Neural cell (in vitro differentiated cells): ENCODE measurements around the gene BTBD3. TPM values are rescaled to one million over a fixed set of nuclear protein-coding genes. Genes with fewer than 3 reads are reported as not detected.

Experiments
- H2AFZ ChIP-seq: fragments of 200-600, 300-800 bp; sonication (generic), shearing (Covaris generic); 2 replicates; pipeline ENCODE4 v1.6.0; 2014; ENCODE audit warnings: low read depth, mild to moderate bottlenecking, antibody characterized with exemption, low read length, moderate library complexity
- H3F3A ChIP-seq: fragments of 200-600 bp; shearing (Covaris generic); 2 replicates; pipeline ENCODE4 v1.6.1; 2016; ENCODE audit warnings: mild to moderate bottlenecking, moderate library complexity, mixed read lengths, antibody characterized with exemption, low read length; ENCODE audit not compliant: insufficient read depth, poor library complexity, severe bottlenecking
- H3K27ac ChIP-seq: fragments of 200-600, 300-800 bp; sonication (generic), shearing (Covaris generic); 2 replicates; pipeline ENCODE4 v1.5.1; 2014; ENCODE audit warnings: mild to moderate bottlenecking, low read length, moderate library complexity
- H3K27me3 ChIP-seq: fragments of 300-800, 200-600 bp; sonication (generic), shearing (Covaris generic); 2 replicates; pipeline ENCODE4 v1.6.0; 2014; ENCODE audit warnings: mild to moderate bottlenecking, low read depth, low read length, moderate library complexity; ENCODE audit not compliant: insufficient read depth
- H3K36me3 ChIP-seq: fragments of 300-800, 200-600 bp; sonication (generic), shearing (Covaris generic); 2 replicates; pipeline ENCODE4 v1.5.1; 2014; ENCODE audit warnings: mild to moderate bottlenecking, antibody characterized with exemption, low read length, moderate library complexity; ENCODE audit not compliant: insufficient read depth
- H3K4me2 ChIP-seq: fragments of 300-800, 200-600 bp; sonication (generic), shearing (Covaris generic); 2 replicates; pipeline ENCODE4 v1.6.0; 2014; ENCODE audit warnings: mild to moderate bottlenecking, low read length
- H3K4me3 ChIP-seq: fragments of 300-800, 200-600 bp; sonication (generic), shearing (Covaris generic); 2 replicates; pipeline ENCODE4 v1.5.1; 2014; ENCODE audit warnings: mild to moderate bottlenecking, low read length, moderate library complexity
- H3K79me2 ChIP-seq: fragments of 200-600 bp; shearing (Covaris generic); replicated peaks from 2 replicates; pipeline ENCODE4 v1.6.0; 2014; ENCODE audit warnings: mild to moderate bottlenecking, low read length, moderate library complexity; ENCODE audit not compliant: insufficient read depth
- H3K9ac ChIP-seq: fragments of 300-800, 200-600 bp; sonication (generic), shearing (Covaris generic); 2 replicates; pipeline ENCODE4 v1.6.1; 2016; ENCODE audit warnings: mild to moderate bottlenecking, low read length, mixed read lengths
- H3K9me2 ChIP-seq: fragments of 200-600 bp; shearing (Covaris generic); 2 replicates; pipeline ENCODE4 v1.6.1; 2016; ENCODE audit warnings: mild to moderate bottlenecking, low read length, mixed read lengths; ENCODE audit not compliant: insufficient read depth
- H3K9me3 ChIP-seq: fragments of 200-600, 300-800 bp; sonication (generic), shearing (Covaris generic); 2 replicates; pipeline ENCODE4 v1.6.1; 2016; ENCODE audit warnings: mild to moderate bottlenecking, mixed run types, low read length, moderate library complexity, mixed read lengths
- H4K20me1 ChIP-seq: fragments of 200-600 bp; shearing (Covaris generic); 2 replicates; pipeline ENCODE4 v1.6.1; 2016; ENCODE audit warnings: mild to moderate bottlenecking, mixed run types; ENCODE audit not compliant: insufficient read depth
- EZH2 ChIP-seq: fragments of 200-600, 300-800 bp; shearing (Covaris generic), sonication (generic); IDR thresholded peaks from 2 replicates; pipeline ENCODE4 v1.6.1; 2014; ENCODE audit warnings: antibody characterized with exemption, low read length, borderline replicate concordance, mild to moderate bottlenecking; ENCODE audit not compliant: insufficient read depth, poor library complexity, severe bottlenecking
- MXI1 ChIP-seq: fragments of 450-650 bp; conservative IDR thresholded peaks from 2 replicates; pipeline ENCODE4 v1.6.1; 2014; ENCODE audit warnings: antibody characterized with exemption, mild to moderate bottlenecking; ENCODE audit not compliant: poor library complexity, severe bottlenecking
- POLR2AphosphoS5 ChIP-seq: IDR thresholded peaks from 2 replicates; pipeline ENCODE4 v1.6.1; 2012
- RAD21 ChIP-seq: fragments of 450-650 bp; conservative IDR thresholded peaks from 2 replicates; pipeline ENCODE4 v1.6.1; 2014; ENCODE audit warnings: antibody characterized with exemption, mild to moderate bottlenecking, moderate library complexity
- REST ChIP-seq: IDR thresholded peaks from 2 replicates; pipeline ENCODE4 v1.6.1; 2012; ENCODE audit warnings: borderline replicate concordance
- SMC3 ChIP-seq: fragments of 450-650 bp; conservative IDR thresholded peaks from 2 replicates; pipeline ENCODE4 v1.6.1; 2014; ENCODE audit warnings: antibody characterized with exemption, mild to moderate bottlenecking, moderate library complexity; ENCODE audit not compliant: poor library complexity
- polyA plus RNA-seq: library from polyadenylated mRNA; depleted of rRNA; stranded (reverse); fragments of >200 nt; gene quantifications from 2 replicates; pipeline ENCODE4 v1.2.3, GENCODE V29; 2014
- TF ChIP-seq, protein P1 (sequence below): fragments of 450-650 bp; IDR thresholded peaks from 2 replicates; pipeline ENCODE4 v1.5.1; 2014; ENCODE audit warnings: antibody characterized with exemption, mild to moderate bottlenecking, moderate library complexity; ENCODE audit not compliant: poor library complexity, severe bottlenecking

The BTBD3 gene
- polyA plus RNA-seq, 1 donor from 2014 or later: 90.0 TPM

DNA sequence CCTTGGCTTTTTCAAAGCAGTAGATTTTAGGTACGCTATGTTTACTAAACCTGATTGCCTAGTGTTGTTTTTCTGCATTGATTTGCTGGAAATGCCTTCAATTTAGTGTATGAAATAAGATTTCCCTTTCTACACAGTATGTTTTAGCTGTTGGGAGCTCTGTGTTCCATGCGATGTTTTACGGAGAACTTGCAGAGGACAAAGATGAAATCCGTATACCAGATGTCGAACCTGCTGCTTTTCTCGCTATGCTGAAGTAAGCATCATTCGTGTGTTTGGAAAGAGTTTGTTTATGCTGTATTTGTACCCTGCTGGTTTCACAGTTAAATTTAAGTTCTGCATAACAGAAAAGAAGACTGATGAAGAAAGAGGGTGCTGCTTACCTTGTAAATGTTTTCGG, 1.9 kb downstream of the BTBD3 start:
- no peaks in the 10 kb centered on the region for H3K9me2 ChIP-seq
- peaks cover 56% of the 10 kb centered on the region for H3K79me2 ChIP-seq
- no peak overlapping the region for H2AFZ ChIP-seq
- no peaks in the 10 kb centered on the region for H4K20me1 ChIP-seq
- TF ChIP-seq RAD21 (no peak), MXI1 (no peak), POLR2AphosphoS5 (no peak), EZH2 (no peak), REST (no peak), SMC3 (no peak)
- TF ChIP-seq, protein P1, sequence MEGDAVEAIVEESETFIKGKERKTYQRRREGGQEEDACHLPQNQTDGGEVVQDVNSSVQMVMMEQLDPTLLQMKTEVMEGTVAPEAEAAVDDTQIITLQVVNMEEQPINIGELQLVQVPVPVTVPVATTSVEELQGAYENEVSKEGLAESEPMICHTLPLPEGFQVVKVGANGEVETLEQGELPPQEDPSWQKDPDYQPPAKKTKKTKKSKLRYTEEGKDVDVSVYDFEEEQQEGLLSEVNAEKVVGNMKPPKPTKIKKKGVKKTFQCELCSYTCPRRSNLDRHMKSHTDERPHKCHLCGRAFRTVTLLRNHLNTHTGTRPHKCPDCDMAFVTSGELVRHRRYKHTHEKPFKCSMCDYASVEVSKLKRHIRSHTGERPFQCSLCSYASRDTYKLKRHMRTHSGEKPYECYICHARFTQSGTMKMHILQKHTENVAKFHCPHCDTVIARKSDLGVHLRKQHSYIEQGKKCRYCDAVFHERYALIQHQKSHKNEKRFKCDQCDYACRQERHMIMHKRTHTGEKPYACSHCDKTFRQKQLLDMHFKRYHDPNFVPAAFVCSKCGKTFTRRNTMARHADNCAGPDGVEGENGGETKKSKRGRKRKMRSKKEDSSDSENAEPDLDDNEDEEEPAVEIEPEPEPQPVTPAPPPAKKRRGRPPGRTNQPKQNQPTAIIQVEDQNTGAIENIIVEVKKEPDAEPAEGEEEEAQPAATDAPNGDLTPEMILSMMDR: no peak
- no peaks in the 10 kb centered on the region for H3K27me3 ChIP-seq
- H3K36me3 ChIP-seq: peaks cover 9% of the 10 kb centered on the region
- no peak overlapping the region for H3K9ac ChIP-seq
- no peaks in the 10 kb centered on the region for H3K9me3 ChIP-seq
- no peak overlapping the region for H3K27ac ChIP-seq
- H3F3A ChIP-seq: no peaks in the 10 kb centered on the region
- no peak overlapping the region for H3K4me2 ChIP-seq
- H3K4me3 ChIP-seq: peak overlapping the region; percentile 49

- Histone ChIP-seq H3K36me3 (peaks cover 9% of the 10 kb centered on the region), H3K27me3 (no peaks in the 10 kb centered on the region), H3K4me3 (peak overlapping the region; percentile 49), H3F3A (no peaks in the 10 kb centered on the region), H3K4me2 (no peak overlapping the region), H2AFZ (no peak overlapping the region), H3K79me2 (peaks cover 51% of the 10 kb centered on the region), H3K9me2 (no peaks in the 10 kb centered on the region), H4K20me1 (no peaks in the 10 kb centered on the region), H3K9me3 (no peaks in the 10 kb centered on the region), H3K9ac (no peak overlapping the region), H3K27ac (no peak overlapping the region)
- TF ChIP-seq REST: no peak
- no peak for TF ChIP-seq SMC3
Measured at GRCh38 chr20:11920083-11920482, 2.4 kb downstream of the BTBD3 start.
